ENCODE data around the gene PRRX2. TPM values are rescaled to one million over a fixed set of nuclear protein-coding genes. Genes with fewer than 3 reads are reported as not detected.
A peak's percentile ranks its signal among the peaks of the same experiment; 100 is the strongest.

PRRX2 gene
- total RNA-seq, result 1 to 10 TPM in 8 of 9 donors, under 1 TPM in 1; 0.55 to 8.3 (median 3.7) TPM
- polyA plus RNA-seq, result 10 to 100 TPM in 1 of 3 donors, 1 to 10 TPM in 1, under 1 TPM in 1; 0.15 to 14.2 (median 8.1) TPM
- long read RNA-seq, donor 1, result 0 reads
- long read RNA-seq, donor 2, result 0 reads
- long read RNA-seq, donor 3, result 0 reads
- long read RNA-seq, donor 4, result 0 reads
- long read RNA-seq, donor 5, transcript PRRX2-201 (4 exons, 1,311 nt), result major isoform, 5 of 5 reads
- long read RNA-seq, donor 5, partial matches to known transcripts, result 0 of 5 reads
- long read RNA-seq, donor 5, other reads (novel, unspliced or antisense), result 0 of 5 reads
- long read RNA-seq, donor 6, result 0 reads
- long read RNA-seq, donor 7, result 0 reads
- long read RNA-seq, donor 8, result 0 reads
- long read RNA-seq, donor 9, partial matches to known transcripts, result 0 of 1 reads
- long read RNA-seq, donor 9, other reads (novel, unspliced or antisense), result 0 of 1 reads
- long read RNA-seq, donor 10, result 0 reads

GRCh38 chr9:129665389-129665775 is at the start of gene PRRX2:
TSS of gene PRRX2 (plus strand) at chr9:129665647. CDS start at chr9:129665868, 221 bp downstream.
- Histone ChIP-seq H3K4me1 (replicated peaks in 1 of 2) (peaks cover 0 to 5% of the 10 kb centered on the region in 2 donors), H3K27ac (peak within 1 kb of the TSS in 1 of 5 donors; percentile 5), H3K4me3 (peak within 1 kb of the TSS in 2 of 4 donors; percentile 19 to 56), H3K27me3 (peaks cover 5% of the 10 kb centered on the region), H3K36me3 (replicated peaks in 1 of 2) (no peaks in the 10 kb centered on the region), H3K9me3 (replicated peaks in 1 of 3) (no peaks in the 10 kb centered on the region)
- intact Hi-C loops (cut with DNase I), result no loop called here
- TF ChIP-seq CTCF (IDR thresholded peaks at IDR 0.05) (no peak), POLR2A (IDR thresholded peaks at IDR 0.05) (no peak)
- WGBS, 4 donors, result 0 to 2% (median 2%) methylated on average over 4 to 34 of the region's 37 CpGs; no CpG with 5 or more reads in 1 of the 4 donors
- DNase-seq, result peak in 1 of 7 donors; percentile 15

GRCh38 chr9:129617167-129617566 is 48.3 kb upstream of the PRRX2 start:
- peak in 1 of 7 donors; percentile 17 for DNase-seq
- Histone ChIP-seq H3K4me3 (no peak overlapping the region), H3K36me3 (replicated peaks in 1 of 2) (no peaks in the 10 kb centered on the region), H3K27ac (no peak overlapping the region), H3K27me3 (no peaks in the 10 kb centered on the region), H3K9me3 (replicated peaks in 1 of 3) (no peaks in the 10 kb centered on the region), H3K4me1 (replicated peaks in 1 of 2) (peaks cover 0 to 10% of the 10 kb centered on the region in 2 donors)
- no peak for TF ChIP-seq POLR2A (IDR thresholded peaks at IDR 0.05)
- peak in 5 of 6 experiments; percentile 21 to 39 (median 28) for TF ChIP-seq CTCF (IDR thresholded peaks at IDR 0.05)
- 0 to 17% (median 5%) methylated on average over 1 of the region's 1 CpG; no CpG with 5 or more reads in 1 of the 4 donors for WGBS, 4 donors
- intact Hi-C loops (cut with DNase I), result loop anchor here in 1 of 2 donors (10.0 kb wide), 2 partner anchors 232 to 292 kb away; no protein-coding TSS in a partner anchor

DNA sequence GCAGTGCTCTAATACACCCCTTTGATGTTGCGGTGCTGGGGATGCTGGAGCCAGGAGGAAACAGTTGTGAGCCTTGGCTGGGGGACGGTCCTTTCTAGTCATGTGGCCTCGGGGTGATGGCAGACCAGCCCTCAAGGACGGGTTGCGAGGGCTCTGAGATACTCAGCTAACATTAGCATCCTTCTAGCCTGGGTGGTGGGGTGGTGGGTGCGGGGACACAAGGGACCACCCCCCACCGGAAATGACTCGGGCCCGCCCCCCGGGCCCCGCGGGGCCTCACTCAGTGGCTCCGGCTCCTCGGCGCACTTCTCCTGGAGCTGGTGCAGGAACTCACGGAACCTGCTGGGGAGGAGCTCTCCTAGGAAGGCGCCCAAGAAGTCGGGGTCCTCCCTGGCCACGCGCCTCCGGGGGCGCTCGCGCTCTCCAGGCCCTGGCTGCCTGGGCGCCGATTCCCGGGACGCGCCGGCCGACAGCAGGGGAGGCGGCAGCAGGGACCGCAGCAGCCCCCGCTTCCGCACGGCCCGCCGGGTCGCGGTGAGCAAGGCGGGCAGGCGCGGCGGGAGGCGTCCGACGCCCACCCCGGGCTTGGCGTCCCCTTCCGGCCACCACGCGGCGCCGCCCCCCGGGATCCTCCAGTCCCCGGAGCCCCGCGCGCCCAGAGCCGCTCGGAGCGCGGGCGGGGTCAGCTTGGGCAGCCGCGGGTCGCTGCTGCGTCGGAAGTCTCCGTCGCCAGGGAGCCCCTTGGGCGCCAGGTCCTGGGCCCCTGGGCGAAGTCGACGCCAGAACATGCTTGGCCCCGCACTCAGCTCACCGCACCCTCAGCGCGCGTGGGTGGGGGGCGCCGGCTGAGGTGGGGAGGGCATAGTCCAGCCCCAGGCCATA is 45.4 kb upstream of the PRRX2 start:
- Histone ChIP-seq H3K9me3 (replicated peaks in 1 of 3) (no peaks in the 10 kb centered on the region), H3K4me3 (peak overlapping the region in 2 of 4 donors; percentile 6 to 66), H3K36me3 (replicated peaks in 1 of 2) (no peaks in the 10 kb centered on the region), H3K4me1 (replicated peaks in 1 of 2) (peaks cover 0 to 10% of the 10 kb centered on the region in 2 donors), H3K27me3 (no peaks in the 10 kb centered on the region), H3K27ac (peak overlapping the region in 1 of 5 donors; percentile 5)
- 0 to 3% (median 1%) methylated on average over 8 to 82 of the region's 82 CpGs for WGBS, 4 donors
- DNase-seq, result no peak
- intact Hi-C loops (cut with DNase I), result loop anchor here in 1 of 2 donors (10.0 kb wide), 2 partner anchors 235 to 295 kb away; no protein-coding TSS in a partner anchor
- TF ChIP-seq CTCF (IDR thresholded peaks at IDR 0.05) (no peak), POLR2A (IDR thresholded peaks at IDR 0.05) (no peak)
